ENCODE measurements around the gene PTPRO.
"Not testable (repeated sequence)": the region's sequence is repeated elsewhere in the genome, so short reads cannot be mapped to it uniquely, and the experiment has no call there.

Gene PTPRO

GRCh38 chr12:15605881-15606590 is 283.7 kb downstream of the PTPRO start:
- no peak for TF ChIP-seq GATA1 (IDR thresholded peaks at IDR 0.05; ENCODE audit: low read depth, low read length)
- TF ChIP-seq POLR2A (IDR thresholded peaks at IDR 0.05; ENCODE audit: low read length) = no peak
- no peak for DNase-seq

- TF ChIP-seq POLR2A (IDR thresholded peaks at IDR 0.05; ENCODE audit: low read length) (no peak), GATA1 (IDR thresholded peaks at IDR 0.05; ENCODE audit: low read depth, low read length) (no peak)
- no peak for DNase-seq
Measured at GRCh38 chr12:15608406-15608805, 286.1 kb downstream of the PTPRO start.

DNA sequence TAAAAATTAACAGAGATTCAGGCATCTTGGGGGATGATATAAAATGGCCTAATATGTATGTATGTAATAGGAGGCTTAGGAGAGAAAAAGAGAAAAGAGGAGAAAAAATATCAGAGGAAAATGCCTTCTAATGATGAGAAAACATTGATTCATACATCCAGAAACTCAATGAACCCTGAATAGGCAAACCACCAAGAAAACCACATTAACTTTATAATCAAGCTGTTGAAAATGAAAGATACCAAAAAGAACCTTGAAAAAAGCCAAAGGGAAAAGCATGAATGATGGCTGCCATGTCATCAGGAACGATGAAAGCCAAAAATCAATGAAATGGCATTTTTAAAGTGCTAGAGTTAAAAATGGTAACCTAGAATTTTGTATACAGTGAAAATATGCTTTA is 286.6 kb downstream of the PTPRO start:
- DNase-seq = no peak
- TF ChIP-seq POLR2A (IDR thresholded peaks at IDR 0.05; ENCODE audit: low read length) = no peak

- no peak for DNase-seq
- no peak for TF ChIP-seq GATA1 (IDR thresholded peaks at IDR 0.05; ENCODE audit: low read depth, low read length)
- TF ChIP-seq POLR2A (IDR thresholded peaks at IDR 0.05; ENCODE audit: low read length) = no peak
Measured at GRCh38 chr12:15613981-15614380, 291.7 kb downstream of the PTPRO start.

- DNase-seq = not testable (repeated sequence)
Measured at GRCh38 chr12:15616495-15616894, 294.2 kb downstream of the PTPRO start.

DNA sequence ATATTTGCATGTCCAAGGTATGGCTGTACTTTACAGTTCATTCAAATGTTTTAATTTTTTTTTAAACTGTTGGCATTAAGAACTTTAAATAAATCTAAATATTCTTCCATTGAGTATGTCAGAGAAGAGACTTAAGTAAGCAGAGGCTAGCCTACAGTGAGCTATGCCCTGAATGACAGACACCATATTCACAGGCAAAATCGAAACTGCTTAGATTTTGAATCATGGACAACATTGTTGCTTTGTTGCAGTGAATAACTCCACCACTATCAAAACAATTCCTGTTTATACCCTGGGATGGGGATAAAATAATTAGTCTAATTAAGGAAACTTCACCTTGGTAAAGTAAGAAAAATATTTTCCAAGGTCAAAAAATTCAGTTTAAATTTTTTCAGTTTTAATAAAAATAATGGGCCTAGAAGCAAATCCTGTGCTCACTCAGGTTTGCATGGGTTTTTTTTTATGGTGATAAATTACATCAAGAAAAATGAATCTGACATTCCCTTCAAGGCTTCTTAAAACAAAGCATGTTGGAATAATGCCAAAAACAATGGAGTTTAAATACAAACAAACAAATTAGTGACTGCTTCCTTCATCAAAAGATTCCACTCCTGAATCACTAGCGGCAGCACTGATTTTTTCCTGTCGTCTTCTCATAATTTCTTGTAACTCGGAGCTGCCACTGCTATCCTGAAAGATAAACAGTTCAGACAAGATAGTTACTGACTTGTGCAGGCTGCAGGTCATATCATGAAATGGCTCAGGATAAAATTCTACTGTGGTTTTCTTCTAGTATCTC is 298.6 kb downstream of the PTPRO start:
- no peak for TF ChIP-seq POLR2A (IDR thresholded peaks at IDR 0.05; ENCODE audit: low read length)
- TF ChIP-seq GATA1 (IDR thresholded peaks at IDR 0.05; ENCODE audit: low read depth, low read length) = no peak
- no peak for DNase-seq

DNA sequence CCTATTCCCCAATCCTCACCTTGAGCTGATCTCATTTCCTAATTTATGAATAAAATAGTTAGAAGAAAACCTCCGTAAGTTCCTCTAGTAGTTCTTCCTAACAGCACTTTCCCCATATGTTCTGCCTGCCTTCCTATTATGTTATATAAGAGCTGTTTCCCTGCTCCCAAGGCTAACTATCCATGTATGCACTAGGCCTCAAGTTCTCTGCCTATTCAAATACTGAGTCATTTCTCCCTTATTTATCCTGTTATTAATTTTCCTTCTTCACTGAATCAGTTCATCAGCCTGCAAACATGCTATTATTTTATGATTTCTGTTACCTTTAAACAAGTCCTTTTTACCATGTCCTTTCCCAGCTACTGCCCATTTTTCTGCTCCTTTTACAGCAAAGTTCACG is 302.8 kb downstream of the PTPRO start:
- no peak for TF ChIP-seq GATA1 (IDR thresholded peaks at IDR 0.05; ENCODE audit: low read depth, low read length)
- no peak for TF ChIP-seq POLR2A (IDR thresholded peaks at IDR 0.05; ENCODE audit: low read length)
- no peak for DNase-seq

GRCh38 chr12:15627995-15628945 is 306.0 kb downstream of the PTPRO start:
- TF ChIP-seq POLR2A (IDR thresholded peaks at IDR 0.05; ENCODE audit: low read length) (no peak), GATA1 (IDR thresholded peaks at IDR 0.05; ENCODE audit: low read depth, low read length) (no peak)
- peak; percentile 45 to 57 for DNase-seq

GRCh38 chr12:15629108-15629507 is 306.8 kb downstream of the PTPRO start:
- peak; percentile 41 to 53 for DNase-seq
- no peak for TF ChIP-seq POLR2A (IDR thresholded peaks at IDR 0.05; ENCODE audit: low read length)
- TF ChIP-seq GATA1 (IDR thresholded peaks at IDR 0.05; ENCODE audit: low read depth, low read length) = no peak

GRCh38 chr12:15629761-15630160 is 307.5 kb downstream of the PTPRO start:
- DNase-seq = peak in 1 of 2 experiments; percentile 4
- TF ChIP-seq POLR2A (IDR thresholded peaks at IDR 0.05; ENCODE audit: low read length) = no peak

DNA sequence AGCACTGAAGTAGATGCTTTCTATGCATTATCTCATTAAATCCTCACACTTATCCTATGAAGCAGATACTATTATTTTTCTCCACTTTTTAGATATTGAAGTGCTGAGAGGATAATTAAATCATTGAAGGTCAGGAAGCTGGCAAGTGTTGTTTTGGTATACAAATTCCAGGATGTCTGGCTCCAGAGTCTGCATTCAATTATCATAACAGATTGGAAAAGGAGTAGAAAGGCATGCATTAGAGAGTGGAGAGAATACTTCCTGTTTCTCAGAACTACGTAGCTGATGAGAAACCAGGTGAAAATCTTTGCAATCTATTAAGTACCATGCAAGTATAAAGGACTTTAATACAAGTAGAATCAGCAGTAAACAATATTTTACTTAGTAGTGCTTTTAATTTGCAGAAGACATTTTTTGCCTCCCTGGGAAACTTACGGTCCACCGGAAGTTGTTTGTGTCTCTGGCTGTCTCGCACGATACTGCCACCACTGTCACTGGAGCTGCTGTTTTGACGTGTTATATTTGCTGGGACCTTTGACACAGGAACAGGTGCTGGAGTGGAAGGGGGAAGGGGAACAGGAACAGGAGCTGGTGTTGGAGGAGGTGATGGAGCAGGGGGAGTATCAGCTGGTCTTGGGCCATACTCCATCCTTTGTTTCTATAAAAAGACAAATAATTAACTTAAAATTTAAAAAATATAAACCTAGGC is 308.9 kb downstream of the PTPRO start:
- no peak for TF ChIP-seq POLR2A (IDR thresholded peaks at IDR 0.05; ENCODE audit: low read length)
- no peak for TF ChIP-seq GATA1 (IDR thresholded peaks at IDR 0.05; ENCODE audit: low read depth, low read length)
- DNase-seq = no peak

GRCh38 chr12:15632708-15633107 is 310.4 kb downstream of the PTPRO start:
- DNase-seq = no peak
- TF ChIP-seq POLR2A (IDR thresholded peaks at IDR 0.05; ENCODE audit: low read length) = no peak
- TF ChIP-seq GATA1 (IDR thresholded peaks at IDR 0.05; ENCODE audit: low read depth, low read length) = no peak

- DNase-seq = no peak
- TF ChIP-seq GATA1 (IDR thresholded peaks at IDR 0.05; ENCODE audit: low read depth, low read length) = no peak
- no peak for TF ChIP-seq POLR2A (IDR thresholded peaks at IDR 0.05; ENCODE audit: low read length)
Measured at GRCh38 chr12:15633201-15633600, 310.9 kb downstream of the PTPRO start.
